Stimulated activated CD4-positive, alpha-beta T cell treated with anti-CD3 and anti-CD28 coated beads, Interleukin-12 subunit alpha, Interleukin-12 subunit beta, amount 100 ng/mL, for 24 hours (primary cell): ENCODE results near the gene TICAM1.
"Not testable (repeated sequence)": the region's sequence is repeated elsewhere in the genome, so short reads cannot be mapped to it uniquely, and the experiment has no call there.

Experiments
- DNase-seq, 2 experiments: peaks; one replicate each; pipeline ENCODE4 v3.0.0-alpha.2; 2020; ENCODE audit warnings: low read depth in 2 of 2

TICAM1 gene

DNA sequence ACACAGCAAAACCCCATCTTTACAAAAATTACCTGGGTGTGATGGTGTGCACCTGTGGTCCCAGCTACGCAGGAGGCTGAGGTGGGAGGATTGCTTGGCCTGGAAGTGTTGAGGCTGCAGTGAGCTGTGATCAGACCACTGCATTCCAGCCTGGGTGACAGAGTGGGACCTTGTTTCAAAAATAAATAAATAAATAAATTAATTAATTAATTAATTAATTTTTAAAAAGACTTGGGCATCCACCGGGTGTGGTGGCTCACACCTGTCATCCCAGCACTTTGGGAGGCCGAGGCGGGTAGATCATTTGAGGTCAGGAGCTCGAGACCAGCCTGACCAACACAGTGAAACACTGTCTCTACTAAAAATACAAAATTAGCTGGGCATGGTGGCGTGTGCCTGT lies 26.4 kb downstream of the TICAM1 start:
- not testable (repeated sequence) for DNase-seq

DNA sequence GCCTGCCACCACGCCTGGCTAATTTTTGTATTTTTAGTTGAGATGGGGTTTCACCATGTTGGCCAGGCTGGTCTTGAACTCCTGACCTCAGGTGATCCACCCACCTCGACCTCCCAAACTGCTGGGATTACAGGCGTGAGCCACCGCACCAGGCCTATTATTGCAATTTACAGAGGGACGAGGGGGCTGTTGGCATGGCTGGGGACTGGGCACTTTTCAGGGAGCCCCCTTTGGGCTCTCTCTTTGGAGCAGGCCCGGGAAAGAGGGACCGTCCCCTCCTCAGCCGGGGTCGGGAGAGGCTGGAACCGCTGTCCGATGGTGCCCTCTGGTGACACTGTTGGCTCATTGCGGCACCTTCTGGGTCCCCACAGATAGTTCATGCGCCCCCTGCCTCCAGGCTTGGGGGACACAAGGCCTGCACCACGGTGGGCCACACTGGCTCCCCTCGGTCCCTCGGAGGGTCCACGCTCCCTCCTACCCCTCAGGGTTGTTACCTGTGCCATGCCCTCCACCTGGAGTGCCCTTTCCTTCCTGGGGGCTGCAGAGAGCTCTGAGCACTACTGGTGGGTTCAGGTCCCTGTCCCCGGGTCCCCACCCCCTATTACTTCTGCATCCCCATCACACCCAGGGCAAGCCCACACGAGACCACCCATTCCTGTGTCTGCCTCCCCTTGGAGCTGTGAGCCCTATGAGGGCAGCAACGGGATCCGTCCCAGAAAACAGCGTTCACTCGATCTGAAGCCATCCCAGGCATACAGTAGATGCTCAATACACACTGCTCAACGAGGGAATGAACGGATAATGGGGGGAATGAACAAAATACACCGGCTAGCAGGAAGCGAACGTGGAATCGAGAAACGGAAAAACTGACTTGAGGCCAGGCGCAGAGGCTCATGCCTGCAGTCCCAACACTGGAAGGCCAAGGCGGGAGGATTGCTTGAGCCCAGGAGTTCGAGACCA lies 27.5 kb downstream of the TICAM1 start:
- peak in 1 of 2 experiments; percentile 52 for DNase-seq

DNA sequence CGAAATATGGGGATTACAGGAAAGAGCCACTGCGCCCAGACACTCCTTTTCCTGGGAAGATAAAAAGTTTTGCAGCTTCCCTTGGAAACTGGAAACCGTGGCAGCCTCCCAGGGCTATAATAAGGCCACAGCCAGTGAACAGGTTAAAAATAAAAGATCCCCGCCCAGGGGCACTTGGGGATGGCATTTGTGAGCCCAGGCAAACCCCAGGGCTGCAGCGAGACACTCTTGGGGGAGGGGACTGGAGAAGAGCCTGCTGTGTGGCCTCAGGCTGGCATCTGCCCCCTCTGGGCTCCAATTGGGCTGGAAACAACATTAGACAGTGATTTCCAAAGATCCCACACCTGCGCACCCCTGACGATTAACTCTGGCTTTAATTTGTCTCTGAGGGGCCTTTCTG lies 28.8 kb downstream of the TICAM1 start:
- no peak for DNase-seq

DNA sequence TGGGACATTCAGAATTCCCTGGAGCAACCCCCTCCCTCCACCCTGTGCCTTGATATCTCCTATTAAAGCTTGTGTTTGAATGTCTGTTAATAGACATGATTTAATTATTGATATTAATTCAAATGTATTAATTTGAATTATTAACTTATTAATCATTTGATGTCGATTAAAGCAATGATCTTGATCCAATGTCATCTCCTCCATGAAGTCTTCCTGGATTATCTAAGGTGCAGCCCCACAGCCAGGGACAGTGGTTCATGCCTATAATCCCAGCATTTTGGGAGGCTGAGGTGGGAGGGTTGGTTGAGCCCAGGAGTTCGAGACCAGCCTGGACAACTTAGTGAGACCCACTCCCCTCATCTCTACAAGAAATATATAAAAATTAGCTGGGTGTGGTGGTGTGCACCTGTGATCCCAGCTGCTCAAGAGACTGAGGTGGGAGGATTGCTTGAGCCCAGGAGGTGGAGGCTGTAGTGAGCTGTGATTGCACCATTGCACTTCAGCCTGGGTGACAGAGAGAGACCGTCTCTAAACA lies 30.4 kb downstream of the TICAM1 start:
- DNase-seq, result no peak

DNA sequence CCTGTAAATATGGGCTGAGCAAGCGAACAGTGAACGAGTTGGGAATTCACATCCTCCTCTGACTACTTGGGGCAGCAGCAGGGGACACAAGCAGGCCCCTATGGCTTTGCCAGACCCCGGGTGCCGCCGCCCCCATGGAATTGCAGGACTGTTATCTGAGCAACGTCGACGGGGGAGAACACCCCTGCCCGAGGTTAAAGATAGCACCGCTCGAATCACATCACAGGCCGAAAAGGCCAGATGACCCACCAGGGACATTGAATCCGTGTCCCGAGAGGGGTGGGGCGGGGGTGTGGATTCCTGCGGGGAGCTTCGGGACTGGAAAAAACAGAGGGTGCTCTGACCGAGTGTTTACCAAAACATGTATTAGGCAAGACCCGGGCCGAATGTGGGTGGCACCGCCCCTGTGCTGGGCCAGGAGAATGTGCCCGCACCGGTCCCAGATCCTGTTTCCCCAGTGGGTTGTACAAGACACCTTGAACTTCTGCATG lies 30.9 kb downstream of the TICAM1 start:
- DNase-seq, result no peak

DNA sequence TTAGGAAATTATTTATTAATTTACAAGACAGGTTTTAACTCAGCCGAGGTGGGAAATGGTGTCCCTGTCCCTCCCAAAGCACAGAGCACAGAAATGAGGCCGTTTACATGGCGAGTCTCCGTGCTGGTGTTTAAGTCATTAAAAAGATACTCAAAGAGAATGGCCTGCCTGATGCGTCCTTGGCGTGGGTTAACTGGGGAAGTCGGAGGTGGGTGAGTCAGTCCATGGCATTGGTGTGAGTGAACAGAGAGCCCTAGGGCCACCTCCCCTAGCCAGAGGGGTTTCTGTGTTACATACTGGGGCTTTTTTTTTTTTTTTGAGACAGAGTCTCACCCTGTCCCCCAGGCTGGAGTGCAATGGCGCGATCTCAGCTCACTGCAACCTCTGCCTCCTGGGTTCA lies 36.1 kb downstream of the TICAM1 start:
- no peak for DNase-seq

DNA sequence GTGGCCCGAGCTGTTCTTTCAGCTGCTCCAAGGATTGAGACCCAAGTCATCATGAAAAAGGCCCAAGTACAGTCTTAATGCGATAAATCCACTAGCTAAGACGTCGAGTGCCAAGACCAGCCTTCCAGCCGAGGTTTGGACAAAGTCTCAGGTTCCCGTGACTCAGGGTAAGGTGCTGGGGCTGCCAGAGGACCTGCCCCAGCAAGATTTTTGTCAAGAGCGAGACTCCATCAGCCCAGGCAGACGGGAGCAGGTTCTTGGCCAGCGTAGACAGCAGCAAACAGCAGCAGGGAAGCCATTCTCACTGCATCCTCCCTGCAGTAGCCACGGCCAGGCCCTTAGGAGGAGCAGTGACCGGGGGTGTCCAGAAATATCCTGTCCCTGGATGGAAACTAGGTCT lies 36.5 kb downstream of the TICAM1 start:
- no peak for DNase-seq

DNA sequence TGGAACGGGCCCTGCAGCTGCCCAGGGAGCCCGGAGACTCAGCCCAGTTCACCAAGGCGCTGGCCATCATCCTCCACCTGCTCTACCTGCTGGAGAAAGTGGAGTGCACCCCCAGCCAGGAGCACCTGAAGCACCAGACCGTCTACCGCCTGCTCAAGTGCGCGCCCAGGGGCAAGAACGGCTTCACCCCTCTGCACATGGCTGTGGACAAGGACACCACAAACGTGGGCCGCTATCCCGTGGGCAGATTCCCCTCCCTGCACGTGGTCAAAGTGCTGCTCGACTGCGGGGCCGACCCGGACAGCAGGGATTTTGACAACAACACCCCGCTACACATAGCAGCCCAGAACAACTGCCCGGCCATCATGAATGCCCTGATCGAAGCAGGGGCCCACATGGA lies 38.2 kb downstream of the TICAM1 start:
- DNase-seq, result not testable (repeated sequence)

DNA sequence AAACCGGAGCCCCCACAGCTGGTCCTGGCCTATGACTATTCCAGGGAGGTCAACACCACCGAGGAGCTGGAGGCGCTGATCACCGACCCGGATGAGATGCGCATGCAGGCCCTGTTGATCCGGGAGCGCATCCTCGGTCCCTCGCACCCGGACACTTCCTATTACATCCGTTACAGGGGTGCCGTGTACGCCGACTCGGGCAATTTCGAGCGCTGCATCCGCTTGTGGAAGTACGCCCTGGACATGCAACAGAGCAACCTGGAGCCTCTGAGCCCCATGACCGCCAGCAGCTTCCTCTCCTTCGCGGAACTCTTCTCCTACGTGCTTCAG lies 38.7 kb downstream of the TICAM1 start:
- not testable (repeated sequence) for DNase-seq

DNA sequence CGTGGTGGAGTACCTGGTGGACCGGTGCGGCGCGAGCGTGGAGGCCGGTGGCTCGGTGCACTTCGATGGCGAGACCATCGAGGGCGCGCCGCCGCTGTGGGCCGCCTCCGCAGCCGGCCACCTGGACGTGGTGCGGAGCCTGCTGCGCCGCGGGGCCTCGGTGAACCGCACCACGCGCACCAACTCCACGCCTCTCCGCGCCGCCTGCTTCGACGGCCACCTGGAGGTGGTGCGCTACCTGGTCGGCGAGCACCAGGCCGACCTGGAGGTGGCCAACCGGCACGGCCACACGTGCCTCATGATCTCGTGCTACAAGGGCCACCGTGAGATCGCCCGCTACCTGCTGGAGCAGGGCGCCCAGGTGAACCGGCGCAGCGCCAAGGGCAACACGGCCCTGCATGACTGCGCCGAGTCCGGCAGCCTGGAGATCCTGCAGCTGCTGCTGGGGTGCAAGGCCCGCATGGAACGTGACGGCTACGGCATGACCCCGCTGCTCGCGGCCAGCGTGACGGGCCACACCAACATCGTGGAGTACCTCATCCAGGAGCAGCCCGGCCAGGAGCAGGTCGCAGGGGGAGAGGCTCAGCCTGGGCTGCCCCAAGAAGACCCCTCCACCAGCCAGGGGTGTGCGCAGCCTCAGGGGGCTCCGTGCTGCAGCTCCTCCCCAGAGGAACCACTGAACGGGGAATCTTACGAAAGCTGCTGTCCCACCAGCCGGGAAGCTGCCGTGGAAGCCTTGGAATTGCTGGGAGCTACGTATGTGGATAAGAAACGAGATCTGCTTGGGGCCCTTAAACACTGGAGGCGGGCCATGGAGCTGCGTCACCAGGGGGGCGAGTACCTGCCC lies 39.3 kb downstream of the TICAM1 start:
- not testable (repeated sequence) for DNase-seq

DNA sequence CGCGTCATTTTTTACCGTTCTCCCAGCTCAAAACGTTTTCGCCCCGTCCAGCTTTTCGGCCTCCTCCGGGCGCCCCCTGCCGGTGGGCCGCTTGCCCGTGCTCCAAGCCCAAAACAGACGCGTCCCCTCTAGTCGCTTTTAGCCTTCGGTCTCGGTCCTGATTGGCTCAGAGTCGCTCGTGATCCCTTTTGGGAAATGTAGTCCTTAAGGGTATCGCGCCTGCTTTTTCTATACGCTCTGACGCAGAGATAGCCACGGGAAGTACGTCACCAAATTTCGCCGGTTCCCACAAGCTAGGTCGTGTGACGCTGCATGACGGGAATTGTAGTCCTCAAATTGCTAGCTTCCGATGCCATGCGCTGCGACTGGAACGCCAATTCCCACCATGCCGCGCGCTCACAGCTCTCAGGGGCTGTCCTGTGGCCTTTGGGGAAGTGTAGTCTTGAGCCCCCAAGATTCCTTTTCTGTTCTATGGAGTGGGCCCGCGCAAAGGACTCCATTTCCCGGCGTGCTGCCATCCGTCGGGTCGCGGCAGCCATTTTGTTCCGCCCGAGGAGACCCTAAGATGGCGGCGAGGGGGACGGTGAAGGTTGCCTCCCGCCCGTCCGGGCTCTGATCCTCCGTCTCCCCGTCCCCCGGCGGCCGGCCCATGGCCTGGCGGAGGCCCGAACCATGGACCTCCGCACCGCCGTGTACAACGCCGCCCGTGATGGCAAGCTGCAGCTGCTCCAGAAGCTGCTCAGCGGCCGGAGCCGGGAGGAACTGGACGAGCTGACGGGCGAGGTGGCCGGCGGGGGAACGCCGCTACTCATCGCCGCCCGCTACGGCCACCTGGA lies 40.1 kb downstream of the TICAM1 start, which contains the start of gene FEM1A:
TSS of gene FEM1A (plus strand) at position 552 of the 836 bp plus-strand sequence. CDS start at position 673, 121 bp downstream.
- peak; percentile 96 to 98 for DNase-seq

DNA sequence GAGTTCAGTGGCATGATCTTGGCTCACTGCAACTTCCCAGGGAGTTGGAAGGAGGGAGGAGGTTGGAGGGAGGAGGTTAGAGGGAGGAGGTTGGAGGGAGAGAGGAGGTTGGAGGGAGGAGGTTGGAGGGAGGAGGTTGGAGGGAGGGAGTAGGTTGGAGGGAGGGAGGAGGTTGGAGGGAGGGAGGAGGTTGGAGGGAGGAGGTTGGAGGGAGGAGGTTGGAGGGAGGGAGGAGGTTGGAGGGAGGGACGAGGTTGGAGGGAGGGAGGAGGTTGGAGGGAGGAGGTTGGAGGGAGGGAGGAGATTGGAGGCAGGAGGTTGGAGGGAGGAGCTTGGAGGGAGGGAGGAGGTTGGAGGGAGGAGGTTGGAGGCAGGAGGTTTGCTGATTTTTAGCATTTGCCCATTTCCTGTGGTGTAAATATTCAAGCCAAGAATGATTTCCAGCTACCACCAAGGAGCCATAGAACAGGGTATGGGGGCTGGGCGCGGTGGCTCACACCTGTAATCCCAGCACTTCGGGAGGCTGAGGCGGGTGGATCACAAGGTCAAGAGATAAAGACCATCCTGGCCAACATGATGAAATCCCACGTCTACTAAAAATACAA lies 45.0 kb downstream of the TICAM1 start:
- not testable (repeated sequence) for DNase-seq

DNA sequence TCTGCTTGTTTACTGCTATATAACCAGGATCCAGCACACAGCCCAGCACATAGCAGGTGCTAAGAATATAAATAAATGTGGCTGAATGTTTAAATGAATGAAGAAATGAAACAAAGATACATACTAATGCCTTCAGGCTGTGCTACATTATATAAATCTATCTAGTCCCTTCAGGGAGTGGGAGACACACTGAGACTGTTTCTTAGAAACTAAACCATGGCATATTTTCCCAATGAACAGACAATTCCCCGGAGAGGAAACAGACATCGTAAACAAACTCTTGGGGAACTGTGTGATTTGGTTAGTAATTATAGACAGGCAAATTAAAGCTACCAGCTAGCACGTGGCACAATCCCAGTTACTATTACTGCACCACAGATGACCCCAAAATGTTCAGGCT lies 49.7 kb downstream of the TICAM1 start:
- DNase-seq, result no peak

DNA sequence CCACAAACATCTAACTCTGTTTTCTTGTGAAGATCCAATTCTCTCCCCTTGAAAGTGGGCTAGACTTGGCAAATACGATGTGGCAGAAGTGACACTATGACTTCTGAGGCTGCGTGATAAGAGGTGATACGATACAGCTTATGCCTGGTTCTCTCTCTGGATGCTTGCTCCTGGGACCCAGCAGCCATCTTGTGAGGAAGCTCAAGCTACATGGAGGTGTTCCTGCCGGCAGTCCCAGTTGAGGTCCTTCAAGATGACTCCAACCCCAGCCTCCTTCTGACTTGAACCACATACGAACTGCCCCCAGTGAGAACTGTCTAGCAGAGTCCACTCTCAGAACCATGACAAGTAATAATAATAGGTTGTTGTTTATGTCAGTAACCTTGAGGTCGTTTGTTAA lies 50.7 kb downstream of the TICAM1 start:
- DNase-seq, result no peak

DNA sequence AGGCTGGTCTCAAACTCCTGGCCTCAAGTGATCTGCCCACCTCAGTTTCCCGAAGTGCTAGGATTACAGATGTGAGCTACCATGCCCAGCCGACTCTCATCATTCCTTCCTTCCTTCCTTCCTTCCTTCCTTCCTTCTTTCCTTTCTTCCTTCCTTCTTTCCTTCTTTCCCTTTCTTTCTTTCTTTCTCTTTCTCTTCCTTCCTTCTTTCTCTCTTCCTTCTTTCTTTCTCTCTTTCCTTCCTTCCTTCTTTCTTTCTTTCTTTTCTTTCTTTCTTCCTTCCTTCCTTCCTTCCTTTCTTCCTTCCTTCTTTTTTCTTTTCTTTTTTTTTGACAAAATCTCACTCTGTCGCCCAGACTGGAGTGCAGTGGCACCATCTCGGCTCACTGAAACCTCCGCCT lies 53.4 kb downstream of the TICAM1 start:
- DNase-seq, result not testable (repeated sequence)

DNA sequence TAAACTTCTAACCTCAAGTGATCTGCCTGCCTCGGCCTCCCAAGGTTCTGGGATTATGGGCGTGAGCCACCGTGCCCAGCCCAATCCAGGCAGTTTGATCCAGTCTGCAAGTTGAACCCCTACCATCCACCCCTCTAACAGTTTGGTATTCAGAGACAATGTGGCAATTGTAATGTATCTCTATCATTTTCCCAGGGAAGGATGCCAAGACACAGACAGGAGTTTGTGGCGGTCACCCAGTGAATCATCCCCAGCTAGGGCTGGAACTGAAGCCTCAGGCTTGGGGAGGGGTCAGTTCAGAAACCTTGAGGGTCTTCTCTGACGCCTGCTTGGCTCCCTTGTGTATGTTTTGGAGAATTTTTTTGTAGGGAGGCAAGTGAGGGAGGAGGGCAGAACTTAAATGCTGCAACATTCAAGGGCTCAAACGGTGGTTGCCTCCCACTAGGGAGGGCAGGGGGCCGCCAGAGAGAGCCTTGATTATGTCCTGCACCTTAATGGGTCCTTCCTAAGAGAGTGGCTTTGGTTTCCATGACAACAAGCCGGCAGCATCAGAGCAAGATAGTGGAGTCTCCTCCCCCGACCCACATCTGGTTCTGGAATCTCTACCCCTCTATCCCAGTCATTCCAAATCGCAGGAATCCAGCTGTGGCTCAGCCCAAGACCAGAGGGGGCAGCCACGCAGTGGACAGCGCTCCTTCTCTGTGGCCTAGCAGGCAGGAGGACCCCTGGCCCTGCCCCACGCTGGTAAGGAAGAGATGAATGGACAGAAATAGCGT lies 54.9 kb downstream of the TICAM1 start:
- DNase-seq, result no peak

DNA sequence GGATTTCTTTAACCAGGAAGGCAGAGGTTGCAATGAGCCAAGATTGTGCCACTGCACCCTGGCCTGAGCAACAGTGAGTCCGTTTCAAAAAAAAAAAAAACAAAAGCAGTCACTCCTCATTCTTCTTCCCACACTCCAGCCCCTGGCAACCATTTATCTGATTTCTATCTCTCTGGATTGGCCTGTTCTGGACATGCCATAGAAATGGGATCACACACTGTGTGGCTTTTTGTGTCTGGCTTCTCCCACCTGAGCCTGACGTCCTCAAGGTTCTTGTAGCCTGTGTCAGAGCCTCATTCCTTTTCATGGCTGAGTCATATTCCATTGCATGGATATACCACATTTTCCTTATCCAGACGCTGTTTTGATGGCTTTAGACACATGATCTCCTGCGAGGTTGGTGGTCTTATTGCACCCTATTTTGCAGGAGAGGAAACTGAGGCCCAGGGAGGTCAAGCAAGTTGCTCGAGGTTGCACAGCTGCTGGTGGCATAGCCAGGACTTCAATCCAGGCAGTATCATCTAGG lies 55.8 kb downstream of the TICAM1 start:
- no peak for DNase-seq

DNA sequence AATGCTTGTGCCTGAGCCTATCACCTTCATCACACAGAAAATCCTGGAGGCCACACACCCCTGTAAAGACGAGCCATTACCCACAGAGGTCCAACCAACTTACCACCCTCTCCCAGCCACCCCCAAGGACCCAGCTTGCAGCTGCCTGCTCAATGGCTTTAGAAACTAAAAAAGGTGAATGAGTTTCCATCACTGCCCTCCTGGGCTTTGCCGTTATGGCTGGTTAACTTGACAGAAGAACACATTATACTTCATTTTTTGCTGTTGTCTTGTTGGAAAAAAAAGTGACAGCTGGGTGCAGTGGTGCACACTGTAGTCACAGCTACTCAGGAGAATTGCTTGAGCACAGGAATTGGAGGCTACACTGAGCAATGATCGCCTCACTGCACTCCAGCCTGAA lies 57.4 kb downstream of the TICAM1 start:
- DNase-seq, result no peak

DNA sequence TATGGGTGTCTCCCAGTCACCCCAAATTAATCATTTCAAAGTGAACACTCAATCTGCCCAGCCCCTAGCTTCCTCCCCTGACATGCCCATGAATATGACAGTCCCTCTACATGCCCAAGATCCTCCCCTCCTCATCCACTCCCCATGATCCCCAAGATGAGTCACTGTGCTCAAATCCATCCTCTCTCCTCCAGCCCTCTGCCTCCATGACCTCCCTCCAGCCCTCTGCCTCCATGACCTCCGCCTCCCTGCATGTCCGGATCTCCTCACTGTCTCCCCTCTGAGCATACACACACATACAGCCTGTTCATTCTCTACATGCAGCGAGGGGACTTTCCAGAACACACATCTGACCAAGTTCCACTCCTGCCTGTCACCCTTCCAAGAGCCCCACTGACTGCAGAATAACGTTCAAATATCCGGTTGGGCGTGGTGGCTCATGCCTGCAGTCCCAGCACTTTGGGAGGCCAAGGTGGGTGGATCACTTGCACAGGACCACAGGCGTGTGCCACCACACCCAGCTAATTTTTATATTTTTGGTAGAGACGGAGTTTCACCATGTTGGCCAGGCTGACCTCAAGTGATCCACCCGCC lies 58.4 kb downstream of the TICAM1 start:
- no peak for DNase-seq
